ENCODE results near the gene ARID1B.

Gene ARID1B

DNA sequence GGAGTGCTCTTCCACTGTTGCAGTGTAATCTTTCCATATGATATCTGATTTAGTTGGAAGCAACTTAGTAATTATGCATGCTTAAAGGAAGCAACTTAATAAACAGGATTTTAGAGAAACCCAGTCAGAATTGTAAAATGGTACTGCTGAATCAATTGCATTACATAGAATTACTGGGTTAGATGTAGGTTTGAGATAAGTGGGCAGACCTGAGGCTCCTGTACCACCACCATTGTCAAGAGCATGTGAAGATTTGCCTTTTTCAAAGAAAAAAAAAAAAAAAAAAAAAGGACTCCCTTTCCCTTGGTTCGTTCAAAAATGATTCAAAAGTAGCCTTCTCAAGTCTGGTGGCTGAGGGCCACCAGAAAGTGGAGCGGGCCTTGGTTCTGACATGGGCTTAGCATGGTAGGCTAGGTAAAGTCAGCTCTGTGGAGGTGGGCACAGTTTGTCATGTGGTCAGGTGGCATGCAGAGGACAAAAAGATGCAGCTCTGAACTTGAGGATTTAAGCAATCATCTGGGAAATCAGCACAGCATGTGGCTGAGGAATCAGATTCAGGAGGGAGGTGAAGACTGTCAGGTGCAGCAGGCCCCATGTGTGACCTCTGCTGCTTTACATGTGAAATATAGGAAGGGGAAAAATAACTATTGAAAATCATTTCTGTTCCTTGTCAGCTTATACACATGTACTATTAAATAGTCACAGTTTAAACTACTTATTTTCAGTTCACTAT is 32.4 kb downstream of the ARID1B start:
- H3K27ac Mint-ChIP-seq, result peak overlapping the region; percentile 90
- no peaks in the 10 kb centered on the region for H3K27me3 Mint-ChIP-seq
- H3K4me1 Mint-ChIP-seq, result peaks cover 53 to 84% of the 10 kb centered on the region in 2 donors
- DNase-seq, result no peak
- H3K9me3 Mint-ChIP-seq, result peaks cover 3 to 4% of the 10 kb centered on the region in 2 donors
- ATAC-seq (replicated peaks), result peak; percentile 33 to 36
- peaks cover 15 to 30% of the 10 kb centered on the region in 2 donors for H3K36me3 Mint-ChIP-seq
- peak overlapping the region; percentile 36 to 49 for H3K4me3 Mint-ChIP-seq

DNA sequence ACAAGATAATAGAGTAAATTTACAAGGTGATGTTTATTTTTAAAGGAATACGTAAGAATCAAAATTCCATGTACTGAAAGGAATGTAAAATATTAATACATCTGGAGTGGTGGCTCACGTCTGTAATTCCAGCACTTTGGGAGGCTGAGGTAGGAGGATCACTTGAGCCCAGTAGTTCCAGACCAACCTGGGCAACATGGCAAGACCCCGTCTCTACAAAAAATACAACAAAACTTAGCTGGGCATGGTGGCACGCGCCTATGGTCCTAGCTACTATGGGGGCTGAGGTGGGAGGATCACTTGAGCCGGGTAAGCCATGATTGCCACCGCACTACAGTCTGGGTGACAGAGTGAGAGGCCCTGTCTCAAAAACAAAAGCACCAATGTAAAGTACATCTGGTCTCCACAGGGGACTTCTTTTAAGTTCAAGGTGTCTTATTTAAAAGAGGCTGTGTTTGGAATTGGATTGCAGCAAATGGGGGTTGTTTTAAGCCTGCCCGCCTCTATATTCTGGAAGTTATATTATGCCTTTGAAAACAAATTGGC is 36.9 kb downstream of the ARID1B start:
- ATAC-seq (replicated peaks) (no peak), DNase-seq (no peak)
- Mint-ChIP-seq H3K9me3 (peaks cover 3 to 4% of the 10 kb centered on the region in 2 donors), H3K4me3 (no peak overlapping the region), H3K4me1 (peaks cover 47 to 80% of the 10 kb centered on the region in 2 donors), H3K27me3 (no peaks in the 10 kb centered on the region), H3K36me3 (peaks cover 11 to 18% of the 10 kb centered on the region in 2 donors), H3K27ac (peak overlapping the region; percentile 56)

DNA sequence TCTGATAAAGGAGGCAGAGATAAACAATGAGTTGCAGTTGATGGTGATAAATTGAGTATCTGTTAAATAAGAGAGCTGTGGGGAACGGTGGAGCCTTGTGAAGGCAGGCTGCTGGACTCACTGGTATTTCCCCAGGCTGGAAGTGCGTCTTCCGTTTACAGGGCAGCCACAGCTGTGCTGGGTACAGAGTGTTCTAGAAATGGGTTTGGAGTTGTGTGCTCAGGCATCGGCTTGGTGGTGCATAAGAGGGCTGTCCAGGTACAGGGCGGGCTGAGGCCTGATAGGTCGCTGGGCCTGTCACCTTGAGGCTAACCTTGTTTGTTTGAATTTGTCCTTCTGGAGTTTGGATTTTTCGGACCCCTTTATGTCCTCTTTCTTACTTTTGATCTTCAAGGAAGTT is 39.3 kb downstream of the ARID1B start:
- no peaks in the 10 kb centered on the region for H3K27me3 Mint-ChIP-seq

DNA sequence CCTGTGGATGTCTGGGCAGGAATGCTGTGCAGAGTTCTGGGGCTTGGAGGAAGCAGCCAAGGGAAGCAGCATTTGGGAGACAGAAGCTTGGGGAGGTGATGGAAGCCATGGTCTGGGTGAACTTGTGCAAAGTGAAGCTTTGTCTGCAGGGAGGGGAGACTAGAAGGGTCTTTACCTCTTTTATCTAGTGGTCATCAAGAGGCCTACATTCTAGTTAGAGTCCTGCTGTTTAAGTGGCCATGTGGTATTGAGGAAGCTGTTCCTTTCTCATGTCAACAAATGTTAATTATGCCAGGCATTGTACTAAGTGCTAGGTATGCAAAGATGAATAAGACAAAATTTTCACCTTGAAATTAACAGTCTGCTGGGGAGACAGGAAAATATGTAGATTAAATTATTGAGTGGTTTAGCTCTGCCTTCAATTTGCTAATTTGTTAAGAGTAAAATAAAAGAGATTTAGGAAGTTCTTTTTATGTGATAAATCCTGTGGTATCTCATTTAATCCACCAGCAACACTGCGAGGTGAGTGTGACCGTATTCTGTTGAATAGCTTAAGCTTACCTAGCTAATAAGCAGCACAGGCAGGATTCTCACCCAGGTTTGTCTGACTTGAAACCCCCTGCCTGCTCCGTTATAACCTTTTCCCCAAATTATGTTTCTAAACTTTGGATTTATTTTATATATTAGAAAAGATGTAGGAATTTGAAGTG is 43.1 kb downstream of the ARID1B start:
- no peak for ATAC-seq (replicated peaks)
- Mint-ChIP-seq H3K4me1 (peaks cover 59 to 81% of the 10 kb centered on the region in 2 donors), H3K4me3 (no peak overlapping the region), H3K36me3 (peaks cover 10 to 12% of the 10 kb centered on the region in 2 donors), H3K27ac (peak overlapping the region; percentile 75), H3K27me3 (no peaks in the 10 kb centered on the region), H3K9me3 (peaks cover 0 to 1% of the 10 kb centered on the region in 2 donors)
- DNase-seq, result no peak

More for the DNA sequence above, 39.3 kb downstream of the ARID1B start:
- H3K4me3 Mint-ChIP-seq, result peak overlapping the region in 1 of 2 donors; percentile 12
- peaks cover 45 to 76% of the 10 kb centered on the region in 2 donors for H3K4me1 Mint-ChIP-seq
- ATAC-seq (replicated peaks) (peak; percentile 78 to 85), DNase-seq (no peak)
- peaks cover 3 to 6% of the 10 kb centered on the region in 2 donors for H3K36me3 Mint-ChIP-seq
- H3K27ac Mint-ChIP-seq, result peak overlapping the region; percentile 52
- no peaks in the 10 kb centered on the region for H3K9me3 Mint-ChIP-seq

DNA sequence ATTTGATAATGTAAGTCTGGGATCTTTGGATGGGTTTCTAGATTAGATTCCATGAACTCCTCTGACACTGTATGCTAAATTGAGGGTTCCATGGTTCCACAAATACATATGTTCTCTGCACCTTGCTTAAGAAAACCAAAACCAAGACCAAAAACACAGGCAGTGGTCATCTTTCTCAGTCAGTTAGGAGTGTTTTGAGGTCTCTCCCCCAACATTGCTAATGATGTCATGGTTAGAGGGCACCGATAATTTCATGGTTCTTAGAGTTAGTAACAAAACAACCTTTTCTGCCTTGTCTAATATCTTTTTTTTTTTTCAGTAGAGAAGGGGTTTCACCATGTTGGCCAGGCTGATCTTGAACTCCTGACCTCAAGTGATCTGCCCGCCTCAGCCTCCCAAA is 44.5 kb downstream of the ARID1B start:
- no peak overlapping the region for H3K4me3 Mint-ChIP-seq
- peaks cover 62 to 83% of the 10 kb centered on the region in 2 donors for H3K4me1 Mint-ChIP-seq
- H3K27ac Mint-ChIP-seq, result no peak overlapping the region
- H3K9me3 Mint-ChIP-seq, result peaks cover 0 to 1% of the 10 kb centered on the region in 2 donors
- DNase-seq (no peak), ATAC-seq (replicated peaks) (no peak)
- H3K27me3 Mint-ChIP-seq, result no peaks in the 10 kb centered on the region
- peaks cover 10 to 16% of the 10 kb centered on the region in 2 donors for H3K36me3 Mint-ChIP-seq

DNA sequence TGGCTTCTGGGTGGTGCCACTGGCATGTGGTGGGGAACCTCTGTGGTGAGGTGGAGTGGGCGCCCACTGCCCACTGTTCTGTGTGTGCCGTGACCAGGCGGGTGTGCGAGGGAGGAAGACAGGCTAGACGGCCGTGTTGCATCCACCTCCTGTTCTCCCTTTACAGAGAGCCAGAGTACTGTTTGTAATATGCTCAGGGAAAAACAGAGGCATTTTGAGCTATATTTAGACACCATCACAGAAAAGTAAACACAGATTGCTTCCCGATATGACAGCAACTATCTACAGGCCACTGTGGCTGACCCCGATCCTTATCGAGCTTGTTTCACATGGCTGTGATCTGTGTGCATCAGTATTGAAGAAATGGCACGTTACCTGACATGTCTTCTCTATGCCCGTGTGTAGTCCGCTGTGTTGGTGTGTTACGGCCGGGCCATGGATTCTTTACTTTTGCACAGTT is 45.6 kb downstream of the ARID1B start:
- DNase-seq (no peak), ATAC-seq (replicated peaks) (no peak)
- H3K9me3 Mint-ChIP-seq, result peaks cover 0 to 1% of the 10 kb centered on the region in 2 donors
- no peak overlapping the region for H3K4me3 Mint-ChIP-seq
- H3K27me3 Mint-ChIP-seq, result no peaks in the 10 kb centered on the region
- peaks cover 68 to 86% of the 10 kb centered on the region in 2 donors for H3K4me1 Mint-ChIP-seq
- H3K27ac Mint-ChIP-seq, result peak overlapping the region; percentile 33
- peaks cover 12 to 23% of the 10 kb centered on the region in 2 donors for H3K36me3 Mint-ChIP-seq

DNA sequence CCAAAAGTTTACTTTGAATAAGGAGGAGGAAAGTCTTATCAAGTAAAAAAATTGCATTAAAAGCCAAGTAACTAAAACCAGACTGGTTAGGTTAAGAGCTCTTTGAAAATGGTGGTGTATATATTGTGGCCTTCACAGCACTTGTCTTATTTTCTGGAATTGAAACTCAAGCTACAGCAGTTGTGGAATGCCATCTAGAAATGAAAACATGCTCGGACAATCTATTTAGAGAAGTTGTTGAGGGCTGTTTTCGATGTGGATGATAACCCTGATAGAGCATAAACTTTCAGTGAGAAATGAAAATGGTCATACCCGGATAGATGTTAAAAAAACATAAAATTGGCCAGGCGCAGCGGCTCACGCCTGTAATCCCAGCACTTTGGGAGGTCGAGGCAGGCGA is 47.0 kb downstream of the ARID1B start:
- H3K27ac Mint-ChIP-seq, result peak overlapping the region; percentile 32
- H3K9me3 Mint-ChIP-seq, result peaks cover 0 to 1% of the 10 kb centered on the region in 2 donors
- DNase-seq (no peak), ATAC-seq (replicated peaks) (peak; percentile 49 to 65)
- peaks cover 70 to 92% of the 10 kb centered on the region in 2 donors for H3K4me1 Mint-ChIP-seq
- peak overlapping the region in 1 of 2 donors; percentile 45 for H3K4me3 Mint-ChIP-seq
- H3K36me3 Mint-ChIP-seq, result peaks cover 12 to 23% of the 10 kb centered on the region in 2 donors
- H3K27me3 Mint-ChIP-seq, result no peaks in the 10 kb centered on the region

DNA sequence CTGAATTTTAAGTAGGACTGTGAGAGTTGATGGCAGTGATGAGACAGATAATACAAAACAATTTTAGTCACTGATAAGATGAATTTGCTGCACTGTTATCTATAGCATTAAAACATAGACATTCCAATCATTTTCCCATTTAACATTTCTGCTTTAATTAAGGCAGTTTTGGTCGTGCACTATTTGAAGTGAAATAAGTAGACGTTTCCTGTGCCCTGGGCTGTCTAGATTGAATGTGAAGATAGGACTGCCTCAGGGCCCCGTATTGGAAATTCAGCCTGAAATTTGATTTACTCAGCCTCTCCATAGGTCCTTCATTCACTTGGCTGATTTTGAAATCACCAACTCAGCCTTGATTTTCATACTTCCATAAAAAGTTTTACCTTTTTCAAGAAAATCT is 48.3 kb downstream of the ARID1B start:
- Mint-ChIP-seq H3K4me1 (peaks cover 62 to 82% of the 10 kb centered on the region in 2 donors), H3K9me3 (peaks cover 0 to 1% of the 10 kb centered on the region in 2 donors), H3K4me3 (no peak overlapping the region), H3K27ac (peak overlapping the region; percentile 42), H3K36me3 (peaks cover 15 to 29% of the 10 kb centered on the region in 2 donors), H3K27me3 (no peaks in the 10 kb centered on the region)
- DNase-seq (no peak), ATAC-seq (replicated peaks) (no peak)

DNA sequence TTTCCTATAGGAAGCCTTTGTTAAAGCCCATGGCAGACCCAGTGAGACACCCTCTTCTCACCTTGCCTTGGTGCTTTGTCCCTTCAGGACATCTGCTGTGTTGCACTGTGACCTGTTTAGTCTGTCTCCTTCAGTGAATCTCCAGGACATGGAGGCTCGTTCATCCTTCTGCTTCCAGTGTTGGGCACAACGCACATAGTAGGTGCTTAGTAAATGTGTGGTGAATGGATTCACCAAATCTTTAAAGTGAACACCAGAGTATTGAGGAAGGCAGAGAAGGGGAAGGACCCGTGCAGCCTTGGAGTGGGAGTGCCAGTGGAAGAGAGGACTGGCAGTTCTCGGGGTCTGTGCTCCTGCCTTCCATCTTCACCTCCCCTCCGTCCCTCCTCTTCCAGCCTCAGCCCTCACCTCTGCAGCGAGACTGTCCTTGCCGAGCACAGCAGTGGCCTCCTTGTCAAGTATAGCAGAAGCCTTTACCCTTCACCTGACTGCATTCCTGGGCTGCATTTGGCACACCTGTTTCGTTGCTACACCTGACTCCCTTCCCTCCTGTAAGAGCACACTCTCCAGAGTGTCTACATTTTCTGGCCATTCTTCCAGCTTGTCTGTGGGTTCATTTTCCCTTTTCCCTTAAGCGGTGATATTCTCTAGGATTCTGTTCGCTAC is 49.2 kb downstream of the ARID1B start:
- Mint-ChIP-seq H3K36me3 (peaks cover 18 to 35% of the 10 kb centered on the region in 2 donors), H3K27ac (no peak overlapping the region), H3K9me3 (peaks cover 0 to 1% of the 10 kb centered on the region in 2 donors), H3K27me3 (no peaks in the 10 kb centered on the region), H3K4me1 (peaks cover 61 to 81% of the 10 kb centered on the region in 2 donors), H3K4me3 (no peak overlapping the region)
- ATAC-seq (replicated peaks) (no peak), DNase-seq (no peak)

DNA sequence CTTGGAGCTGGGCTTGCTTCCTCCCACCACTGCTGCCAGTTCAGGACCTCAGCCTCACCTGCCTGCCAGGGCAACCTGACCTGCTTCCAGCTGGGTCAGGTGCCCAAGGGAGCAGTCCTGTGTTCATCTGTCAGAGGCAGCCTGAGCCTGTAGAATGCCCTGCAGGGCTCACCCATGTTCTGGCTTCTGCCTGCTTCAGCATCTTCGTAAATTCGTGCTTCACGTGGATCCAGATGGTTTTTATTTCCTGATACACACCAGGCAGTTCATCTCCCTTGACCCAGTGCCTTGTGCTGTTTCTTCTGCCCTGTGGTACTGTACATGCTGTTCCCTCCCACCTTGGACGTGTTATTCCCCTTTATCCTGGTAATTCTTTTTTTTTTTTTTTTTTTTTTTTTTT is 50.2 kb downstream of the ARID1B start:
- Mint-ChIP-seq H3K9me3 (peaks cover 0 to under 1% of the 10 kb centered on the region in 2 donors), H3K4me3 (no peak overlapping the region), H3K27me3 (no peaks in the 10 kb centered on the region), H3K4me1 (peaks cover 51 to 79% of the 10 kb centered on the region in 2 donors), H3K27ac (peak overlapping the region; percentile 38), H3K36me3 (peaks cover 14 to 34% of the 10 kb centered on the region in 2 donors)
- ATAC-seq (replicated peaks) (peak in 1 of 2 donors; percentile 12), DNase-seq (no peak)

DNA sequence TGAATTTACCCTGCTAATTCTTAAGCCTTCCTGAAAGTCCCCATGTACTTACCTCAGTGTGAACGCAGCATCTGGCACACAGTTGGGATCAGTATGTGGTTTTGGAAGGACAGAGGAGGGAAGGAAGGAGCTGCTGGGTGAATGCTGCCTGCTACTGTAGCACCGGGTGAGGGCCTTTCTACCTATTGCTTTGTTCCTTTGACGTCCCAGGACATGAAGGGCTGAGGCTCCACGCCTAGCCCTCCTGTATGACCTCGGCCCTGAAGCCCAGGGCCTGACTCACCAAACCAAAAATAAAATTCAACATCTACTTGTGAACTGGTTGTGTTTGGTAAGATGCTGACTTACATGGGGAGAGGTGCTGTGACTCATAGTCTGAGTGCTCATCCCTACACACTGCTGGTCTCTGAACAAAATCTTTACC is 51.1 kb downstream of the ARID1B start:
- Mint-ChIP-seq H3K4me1 (peaks cover 46 to 78% of the 10 kb centered on the region in 2 donors), H3K9me3 (no peaks in the 10 kb centered on the region), H3K4me3 (no peak overlapping the region), H3K36me3 (peaks cover 15 to 35% of the 10 kb centered on the region in 2 donors), H3K27me3 (no peaks in the 10 kb centered on the region), H3K27ac (peak overlapping the region; percentile 51)
- ATAC-seq (replicated peaks) (peak; percentile 79 to 85), DNase-seq (no peak)

DNA sequence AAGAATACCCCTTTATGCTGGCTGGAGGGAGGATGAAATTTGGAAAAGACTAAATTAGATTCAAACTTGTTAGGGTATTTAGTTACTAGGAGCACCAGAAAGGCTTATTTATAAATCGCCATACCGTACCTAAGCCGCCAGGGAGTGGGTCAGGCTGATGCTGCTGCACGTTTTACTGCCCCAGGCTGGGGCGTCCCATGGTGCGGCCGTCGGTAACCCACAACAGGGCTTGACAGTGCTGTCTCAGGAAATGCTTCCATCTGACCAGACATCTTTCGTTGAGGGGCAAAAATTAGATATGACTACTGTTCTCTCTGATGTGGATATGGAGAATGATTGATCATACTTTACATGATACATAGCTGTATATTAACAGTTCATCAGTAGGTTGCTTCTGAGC is 52.9 kb downstream of the ARID1B start:
- ATAC-seq (replicated peaks) (no peak), DNase-seq (no peak)
- H3K36me3 Mint-ChIP-seq, result peaks cover 17 to 35% of the 10 kb centered on the region in 2 donors
- H3K9me3 Mint-ChIP-seq, result no peaks in the 10 kb centered on the region
- peaks cover 35 to 66% of the 10 kb centered on the region in 2 donors for H3K4me1 Mint-ChIP-seq
- H3K27me3 Mint-ChIP-seq, result no peaks in the 10 kb centered on the region
- H3K27ac Mint-ChIP-seq, result no peak overlapping the region
- H3K4me3 Mint-ChIP-seq, result no peak overlapping the region

DNA sequence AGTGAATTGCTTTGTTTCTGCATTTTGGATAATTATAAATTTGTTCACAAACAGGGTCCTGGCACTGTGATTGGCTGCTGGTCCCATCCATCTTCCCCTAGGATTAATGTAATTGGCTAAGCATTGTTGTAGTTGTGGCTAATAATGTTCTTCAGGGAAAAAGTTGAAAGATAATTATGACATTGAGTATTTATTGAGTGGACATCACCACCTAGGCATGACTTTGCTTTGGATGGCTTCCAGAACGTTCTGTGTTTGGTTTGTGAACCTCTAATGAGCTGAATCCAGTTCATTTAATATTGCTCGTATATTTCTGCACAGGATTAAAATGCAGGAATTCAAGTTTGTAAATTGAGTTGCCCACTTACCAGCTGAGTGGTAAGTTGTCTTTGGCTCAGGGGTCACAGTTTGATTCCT is 55.1 kb downstream of the ARID1B start:
- peak overlapping the region; percentile 79 for H3K27ac Mint-ChIP-seq
- peaks cover 24 to 52% of the 10 kb centered on the region in 2 donors for H3K4me1 Mint-ChIP-seq

DNA sequence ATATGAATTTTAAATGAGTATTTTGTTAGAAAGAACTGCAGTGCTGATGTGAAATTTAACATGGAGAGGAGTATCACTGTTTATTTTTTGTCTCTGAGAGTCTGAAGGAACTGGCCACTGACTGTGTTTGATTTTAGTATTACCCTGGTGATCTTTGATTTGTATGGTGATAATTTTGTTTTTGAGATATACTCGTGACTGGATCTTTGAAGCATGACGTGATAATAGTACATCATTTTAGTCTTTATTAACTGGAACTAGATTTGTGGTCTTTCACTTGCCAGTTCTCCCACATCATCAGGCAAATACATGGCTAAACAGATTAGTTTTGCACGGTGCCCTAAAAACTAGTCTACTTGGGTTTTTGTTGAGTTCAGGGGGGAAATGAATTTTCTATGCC is 55.5 kb downstream of the ARID1B start:
- Mint-ChIP-seq H3K27me3 (no peaks in the 10 kb centered on the region), H3K4me3 (no peak overlapping the region), H3K27ac (peak overlapping the region; percentile 79), H3K36me3 (peaks cover 20 to 31% of the 10 kb centered on the region in 2 donors), H3K9me3 (no peaks in the 10 kb centered on the region), H3K4me1 (peaks cover 21 to 48% of the 10 kb centered on the region in 2 donors)
- no peak for ATAC-seq (replicated peaks)
- DNase-seq, result no peak

More for the DNA sequence above, 55.1 kb downstream of the ARID1B start:
- H3K36me3 Mint-ChIP-seq, result peaks cover 21 to 34% of the 10 kb centered on the region in 2 donors
- DNase-seq (no peak), ATAC-seq (replicated peaks) (no peak)
- H3K9me3 Mint-ChIP-seq, result no peaks in the 10 kb centered on the region
- H3K27me3 Mint-ChIP-seq, result no peaks in the 10 kb centered on the region
- no peak overlapping the region for H3K4me3 Mint-ChIP-seq
